ENCODE data around the gene SERPINE1.
A peak's percentile ranks its signal among the peaks of the same experiment; 100 is the strongest.

Gene SERPINE1

DNA sequence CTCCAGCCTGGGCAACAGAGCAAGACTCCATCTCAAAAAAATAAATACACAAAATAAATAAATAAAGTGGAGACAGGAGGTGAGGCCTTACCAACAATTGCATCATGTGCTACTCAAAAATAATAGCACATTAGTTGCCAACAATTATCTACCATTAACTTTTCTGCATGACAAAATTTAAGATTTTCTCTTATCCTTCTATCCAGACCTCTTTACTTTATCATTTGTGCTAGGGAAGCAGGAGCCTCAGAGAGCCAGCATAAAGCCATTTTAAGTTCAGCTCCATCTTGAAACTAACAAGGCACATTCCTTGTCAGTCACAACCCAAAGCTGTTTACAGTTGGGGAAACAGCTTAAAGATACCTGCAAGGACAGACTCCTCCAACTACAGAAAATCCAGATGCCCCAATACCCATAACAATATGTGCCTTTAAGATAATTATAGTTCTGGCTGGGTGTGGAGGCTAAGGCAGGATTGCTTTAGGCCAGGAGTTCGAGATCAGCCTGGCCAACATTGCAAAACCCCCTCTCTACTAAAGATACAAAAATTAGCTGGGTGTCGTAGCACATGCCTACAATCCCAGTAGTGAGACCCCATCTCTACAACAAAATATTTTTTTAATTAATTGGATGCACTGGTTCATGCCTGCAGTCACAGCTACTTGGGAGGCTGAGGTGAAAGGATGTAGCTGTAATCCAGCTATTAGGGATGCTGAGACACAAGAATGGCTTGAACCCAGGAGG lies 25.2 kb downstream of the SERPINE1 start:
- WGBS (ENCODE audit: extremely low coverage, insufficient coverage, low lambda C conversion rate): no CpG with 5 or more reads among the region's 2 CpGs
- H4K8ac ChIP-seq (ENCODE audit: low read depth, low read length): no peak overlapping the region

DNA sequence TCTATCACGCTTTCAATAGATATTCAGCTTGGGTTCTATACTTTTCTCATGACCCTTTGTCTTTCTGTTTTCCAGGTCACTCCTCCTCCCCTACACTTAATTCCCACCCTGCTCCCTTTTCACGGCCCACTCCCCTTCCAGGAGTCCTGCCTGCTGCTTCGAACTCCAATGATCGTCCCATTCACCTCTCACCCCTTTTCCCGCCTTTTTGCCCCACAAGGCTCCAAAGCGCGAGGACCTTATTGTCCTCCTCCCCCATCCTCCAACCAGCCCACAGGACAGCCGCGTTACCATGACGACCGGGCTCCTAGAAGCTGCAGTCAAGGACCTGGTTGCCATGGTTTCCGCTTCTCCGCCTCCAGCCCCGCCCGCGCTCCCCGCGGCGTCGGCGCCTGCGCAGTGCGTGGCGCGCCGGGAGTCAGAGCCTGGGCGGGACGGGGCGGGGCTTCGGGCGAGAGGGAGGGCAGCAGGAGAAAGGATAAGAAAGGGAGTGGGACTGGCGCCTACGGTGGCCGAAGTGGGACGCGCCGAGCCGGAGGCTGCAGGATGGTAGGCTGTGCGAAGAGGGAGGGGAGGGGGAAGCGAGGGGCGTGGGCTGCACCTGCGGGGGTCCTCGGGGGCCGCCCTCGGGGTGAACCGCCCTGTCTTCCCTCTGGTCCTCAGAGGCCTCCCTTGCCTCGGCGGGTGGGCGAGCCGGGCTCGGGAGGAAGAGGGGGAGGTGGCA lies 27.2 kb downstream of the SERPINE1 start, which contains the start of gene AP1S1:
Gene AP1S1, plus strand, starts transcription at position 508 of the 724 bp plus-strand sequence. Its CDS starts 39 bp downstream, at position 547.
- DNase-seq: peak; percentile 100
- no peak within 1 kb of the TSS for H2AK5ac ChIP-seq (ENCODE audit: low read length)
- H3K4me2 ChIP-seq (ENCODE audit: low read length): peak within 1 kb of the TSS; percentile 11
- H3K4me3 ChIP-seq (ENCODE audit: low read length): peak within 1 kb of the TSS; percentile 72
- H3K56ac ChIP-seq (ENCODE audit: low read length): peak within 1 kb of the TSS; percentile 94
- H3K18ac ChIP-seq (ENCODE audit: low read length): peak within 1 kb of the TSS; percentile 99
- H3K27ac ChIP-seq (ENCODE audit: low read depth, low read length): peak within 1 kb of the TSS; percentile 30
- no peak within 1 kb of the TSS for H2BK5ac ChIP-seq (ENCODE audit: low read length)
- H2BK15ac ChIP-seq (replicated peaks; ENCODE audit: low read depth): no peak within 1 kb of the TSS
- peak within 1 kb of the TSS; percentile 88 for H3K9ac ChIP-seq (ENCODE audit: low read length)
- no CpG with 5 or more reads among the region's 51 CpGs for WGBS (ENCODE audit: extremely low coverage, insufficient coverage, low lambda C conversion rate)
- H3K4me1 ChIP-seq (ENCODE audit: control insufficient read depth, low read depth, low read length): peaks cover 3% of the 10 kb centered on the region
- H3K79me2 ChIP-seq (ENCODE audit: control insufficient read depth, insufficient read depth, low read length): no peaks in the 10 kb centered on the region
- peak within 1 kb of the TSS; percentile 89 for H3K23ac ChIP-seq (ENCODE audit: low read length)
- H3K79me1 ChIP-seq (ENCODE audit: low read length): no peaks in the 10 kb centered on the region
- no peak within 1 kb of the TSS for H4K5ac ChIP-seq (ENCODE audit: low read length)
- H3K36me3 ChIP-seq (ENCODE audit: control insufficient read depth, insufficient read depth, low read length): no peaks in the 10 kb centered on the region
- H3K27me3 ChIP-seq (ENCODE audit: insufficient read depth, low read length, poor library complexity): no peaks in the 10 kb centered on the region
- H2BK120ac ChIP-seq (ENCODE audit: low read depth, low read length): peak within 1 kb of the TSS; percentile 18
- H3K4ac ChIP-seq (ENCODE audit: low read depth, low read length): peak within 1 kb of the TSS; percentile 90
- peak within 1 kb of the TSS; percentile 97 for H4K8ac ChIP-seq (ENCODE audit: low read depth, low read length)

More for the DNA sequence above, 25.2 kb downstream of the SERPINE1 start:
- no peak overlapping the region for H3K56ac ChIP-seq (ENCODE audit: low read length)
- no peak overlapping the region for H3K4ac ChIP-seq (ENCODE audit: low read depth, low read length)
- H3K23ac ChIP-seq (ENCODE audit: low read length): no peak overlapping the region
- H3K4me3 ChIP-seq (ENCODE audit: low read length): no peak overlapping the region
- H3K18ac ChIP-seq (ENCODE audit: low read length): no peak overlapping the region
- no peak for DNase-seq
- no peak overlapping the region for H2BK5ac ChIP-seq (ENCODE audit: low read length)
- no peak overlapping the region for H3K27ac ChIP-seq (ENCODE audit: low read depth, low read length)
- H2BK120ac ChIP-seq (ENCODE audit: low read depth, low read length): no peak overlapping the region
- no peak overlapping the region for H3K4me2 ChIP-seq (ENCODE audit: low read length)
- H2BK15ac ChIP-seq (replicated peaks; ENCODE audit: low read depth): no peak overlapping the region
- peaks cover 3% of the 10 kb centered on the region for H3K4me1 ChIP-seq (ENCODE audit: control insufficient read depth, low read depth, low read length)
- H3K36me3 ChIP-seq (ENCODE audit: control insufficient read depth, insufficient read depth, low read length): no peaks in the 10 kb centered on the region
- H3K27me3 ChIP-seq (ENCODE audit: insufficient read depth, low read length, poor library complexity): no peaks in the 10 kb centered on the region
- no peak overlapping the region for H4K5ac ChIP-seq (ENCODE audit: low read length)
- H3K79me2 ChIP-seq (ENCODE audit: control insufficient read depth, insufficient read depth, low read length): no peaks in the 10 kb centered on the region
- H3K79me1 ChIP-seq (ENCODE audit: low read length): no peaks in the 10 kb centered on the region
- no peak overlapping the region for H3K9ac ChIP-seq (ENCODE audit: low read length)
- H2AK5ac ChIP-seq (ENCODE audit: low read length): no peak overlapping the region

DNA sequence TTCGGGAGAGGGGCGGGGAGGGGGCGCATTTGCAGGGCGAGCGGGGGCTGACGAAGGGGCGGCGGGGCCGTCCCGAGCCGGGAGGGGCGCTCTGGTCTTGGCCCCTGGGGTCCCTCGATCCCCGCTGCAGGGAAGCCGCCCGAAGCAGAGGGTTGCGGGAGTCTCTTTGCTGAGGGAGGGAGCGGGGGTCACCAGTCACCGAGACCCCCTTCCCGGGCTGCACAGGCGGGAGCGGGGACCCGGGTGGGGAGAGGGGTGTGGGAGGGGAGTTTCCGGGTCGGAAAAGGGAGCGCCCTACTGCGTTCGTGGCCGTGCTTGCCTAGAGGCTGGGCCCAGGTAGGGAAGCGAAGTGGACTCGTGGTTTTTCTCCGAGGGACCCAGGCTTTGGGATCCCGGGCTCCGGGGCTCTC lies 27.8 kb downstream of the SERPINE1 start:
- Histone ChIP-seq H2BK15ac (replicated peaks; ENCODE audit: low read depth) (no peak overlapping the region), H3K79me2 (ENCODE audit: control insufficient read depth, insufficient read depth, low read length) (no peaks in the 10 kb centered on the region), H4K8ac (ENCODE audit: low read depth, low read length) (peak overlapping the region; percentile 97), H3K4me3 (ENCODE audit: low read length) (peak overlapping the region; percentile 72), H3K79me1 (ENCODE audit: low read length) (no peaks in the 10 kb centered on the region), H3K4me1 (ENCODE audit: control insufficient read depth, low read depth, low read length) (peaks cover 3% of the 10 kb centered on the region), H3K56ac (ENCODE audit: low read length) (peak overlapping the region; percentile 94), H4K5ac (ENCODE audit: low read length) (no peak overlapping the region), H3K9ac (ENCODE audit: low read length) (peak overlapping the region; percentile 88), H3K36me3 (ENCODE audit: control insufficient read depth, insufficient read depth, low read length) (no peaks in the 10 kb centered on the region), H3K4me2 (ENCODE audit: low read length) (peak overlapping the region; percentile 11), H2AK5ac (ENCODE audit: low read length) (no peak overlapping the region), H2BK120ac (ENCODE audit: low read depth, low read length) (peak overlapping the region; percentile 18), H3K18ac (ENCODE audit: low read length) (peak overlapping the region; percentile 99), H3K4ac (ENCODE audit: low read depth, low read length) (peak overlapping the region; percentile 90), H3K27ac (ENCODE audit: low read depth, low read length) (peak overlapping the region; percentile 30), H3K27me3 (ENCODE audit: insufficient read depth, low read length, poor library complexity) (no peaks in the 10 kb centered on the region), H3K23ac (ENCODE audit: low read length) (peak overlapping the region; percentile 89), H2BK5ac (ENCODE audit: low read length) (no peak overlapping the region)
- no CpG with 5 or more reads among the region's 34 CpGs for WGBS (ENCODE audit: extremely low coverage, insufficient coverage, low lambda C conversion rate)
- no peak for DNase-seq

DNA sequence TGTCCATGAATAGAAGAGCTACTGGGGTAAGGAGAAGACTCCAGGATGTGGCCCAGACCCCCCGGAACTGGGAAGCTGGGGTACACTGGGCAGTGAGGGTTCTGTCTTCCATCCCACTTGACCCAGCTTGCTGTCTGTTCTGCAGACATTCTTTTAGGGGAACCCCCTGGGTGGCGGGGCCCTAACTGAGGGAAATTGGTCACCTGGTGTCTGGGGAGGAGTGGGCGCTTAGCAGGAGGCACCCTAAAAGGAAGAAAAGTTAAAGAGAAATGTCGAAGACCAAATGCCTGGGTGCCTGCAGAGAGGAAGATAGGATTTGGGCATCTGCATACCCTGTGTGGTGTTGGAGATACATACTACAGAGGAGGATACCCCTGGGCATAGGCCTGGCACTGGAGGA lies 28.4 kb downstream of the SERPINE1 start:
- WGBS (ENCODE audit: extremely low coverage, insufficient coverage, low lambda C conversion rate): no CpG with 5 or more reads among the region's 4 CpGs
- H3K4me1 ChIP-seq (ENCODE audit: control insufficient read depth, low read depth, low read length): peaks cover 3% of the 10 kb centered on the region

GRCh38 chr7:101156277-101156676 lies 29.4 kb downstream of the SERPINE1 start:
- Histone ChIP-seq H3K18ac (ENCODE audit: low read length) (no peak overlapping the region), H3K27me3 (ENCODE audit: insufficient read depth, low read length, poor library complexity) (no peaks in the 10 kb centered on the region), H3K4me1 (ENCODE audit: control insufficient read depth, low read depth, low read length) (peaks cover 3% of the 10 kb centered on the region), H2BK15ac (replicated peaks; ENCODE audit: low read depth) (no peak overlapping the region), H3K79me1 (ENCODE audit: low read length) (no peaks in the 10 kb centered on the region), H2AK5ac (ENCODE audit: low read length) (no peak overlapping the region), H3K79me2 (ENCODE audit: control insufficient read depth, insufficient read depth, low read length) (no peaks in the 10 kb centered on the region), H2BK120ac (ENCODE audit: low read depth, low read length) (no peak overlapping the region), H3K27ac (ENCODE audit: low read depth, low read length) (no peak overlapping the region), H3K23ac (ENCODE audit: low read length) (no peak overlapping the region), H3K4ac (ENCODE audit: low read depth, low read length) (no peak overlapping the region), H3K4me3 (ENCODE audit: low read length) (no peak overlapping the region), H3K56ac (ENCODE audit: low read length) (peak overlapping the region; percentile 42), H3K4me2 (ENCODE audit: low read length) (no peak overlapping the region), H2BK5ac (ENCODE audit: low read length) (no peak overlapping the region), H4K5ac (ENCODE audit: low read length) (no peak overlapping the region), H3K9ac (ENCODE audit: low read length) (no peak overlapping the region), H4K8ac (ENCODE audit: low read depth, low read length) (no peak overlapping the region), H3K36me3 (ENCODE audit: control insufficient read depth, insufficient read depth, low read length) (no peaks in the 10 kb centered on the region)
- peak; percentile 61 for DNase-seq
- no CpG with 5 or more reads among the region's 6 CpGs for WGBS (ENCODE audit: extremely low coverage, insufficient coverage, low lambda C conversion rate)

More for the DNA sequence above, 28.4 kb downstream of the SERPINE1 start:
- no peak overlapping the region for H2BK120ac ChIP-seq (ENCODE audit: low read depth, low read length)
- H2BK15ac ChIP-seq (replicated peaks; ENCODE audit: low read depth): no peak overlapping the region
- H2BK5ac ChIP-seq (ENCODE audit: low read length): no peak overlapping the region
- no peaks in the 10 kb centered on the region for H3K36me3 ChIP-seq (ENCODE audit: control insufficient read depth, insufficient read depth, low read length)
- H3K56ac ChIP-seq (ENCODE audit: low read length): peak overlapping the region; percentile 94
- H3K27me3 ChIP-seq (ENCODE audit: insufficient read depth, low read length, poor library complexity): no peaks in the 10 kb centered on the region
- peak overlapping the region; percentile 11 for H3K4me2 ChIP-seq (ENCODE audit: low read length)
- no peak overlapping the region for H4K5ac ChIP-seq (ENCODE audit: low read length)
- no peak overlapping the region for H3K27ac ChIP-seq (ENCODE audit: low read depth, low read length)
- H3K4ac ChIP-seq (ENCODE audit: low read depth, low read length): peak overlapping the region; percentile 90
- H2AK5ac ChIP-seq (ENCODE audit: low read length): no peak overlapping the region
- no peak for DNase-seq
- H3K79me2 ChIP-seq (ENCODE audit: control insufficient read depth, insufficient read depth, low read length): no peaks in the 10 kb centered on the region
- H3K18ac ChIP-seq (ENCODE audit: low read length): peak overlapping the region; percentile 99
- no peak overlapping the region for H4K8ac ChIP-seq (ENCODE audit: low read depth, low read length)
- H3K23ac ChIP-seq (ENCODE audit: low read length): no peak overlapping the region
- peak overlapping the region; percentile 88 for H3K9ac ChIP-seq (ENCODE audit: low read length)
- H3K4me3 ChIP-seq (ENCODE audit: low read length): no peak overlapping the region
- no peaks in the 10 kb centered on the region for H3K79me1 ChIP-seq (ENCODE audit: low read length)
